ENCODE measurements around the gene UBE2H. TPM values are rescaled to one million over a fixed set of nuclear protein-coding genes. Genes with fewer than 3 reads are reported as not detected.
A peak's percentile ranks its signal among the peaks of the same experiment; 100 is the strongest.

The UBE2H gene
- total and polyA plus RNA-seq, 4 donors = 11.9 to 84.2 (median 23.7) TPM

DNA sequence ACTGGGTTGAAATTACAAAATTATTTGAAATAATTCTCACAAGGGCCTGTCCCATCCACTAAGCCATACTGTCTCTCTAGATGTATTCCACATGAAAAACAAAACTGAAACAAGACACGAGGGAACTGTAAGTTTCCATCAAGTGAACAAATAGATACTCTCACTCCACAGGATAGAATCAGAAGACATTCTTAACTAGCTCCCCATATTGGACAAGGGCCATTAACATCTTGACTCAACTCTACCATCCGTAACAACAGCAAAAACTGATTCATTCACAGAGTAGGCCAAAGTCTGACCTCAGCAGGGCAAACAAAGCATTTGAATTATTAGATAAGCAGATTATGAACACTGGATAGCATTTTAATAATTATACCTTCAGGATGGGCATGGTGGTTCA is 29.1 kb downstream of the UBE2H start:
- Histone ChIP-seq H3K4me3 (ENCODE audit: low read depth in 1 of 3, low read length in 3 of 3) (no peak overlapping the region), H3K27ac (ENCODE audit: low read depth in 1 of 2, low read length in 2 of 2) (no peak overlapping the region), H3K9me3 (ENCODE audit: control insufficient read depth in 4 of 4, low read length in 3 of 4) (no peaks in the 10 kb centered on the region), H3K36me3 (ENCODE audit: control insufficient read depth in 4 of 4, insufficient read depth in 3 of 4, low read depth in 1 of 4, low read length in 3 of 4) (peaks cover 0 to 5% (median 0%) of the 10 kb centered on the region in 4 donors), H3K4me1 (ENCODE audit: control insufficient read depth in 4 of 4, insufficient read depth in 4 of 4, low read length in 3 of 4) (peaks cover 0 to 8% (median under 1%) of the 10 kb centered on the region in 4 donors), H3K9ac (ENCODE audit: low read depth in 1 of 2, low read length in 2 of 2) (no peak overlapping the region), H3K27me3 (ENCODE audit: control insufficient read depth in 4 of 4, insufficient read depth in 4 of 4, low read length in 3 of 4) (no peaks in the 10 kb centered on the region)
- TF ChIP-seq, protein P1, sequence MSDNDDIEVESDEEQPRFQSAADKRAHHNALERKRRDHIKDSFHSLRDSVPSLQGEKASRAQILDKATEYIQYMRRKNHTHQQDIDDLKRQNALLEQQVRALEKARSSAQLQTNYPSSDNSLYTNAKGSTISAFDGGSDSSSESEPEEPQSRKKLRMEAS (IDR thresholded peaks at IDR 0.05) = no peak
- TF ChIP-seq GABPA (IDR thresholded peaks at IDR 0.05 in 1 of 2, conservative IDR thresholded peaks at IDR 0.05 in 1 of 2) = no peak
- TF ChIP-seq RAD21 (IDR thresholded peaks at IDR 0.05) = no peak
- TF ChIP-seq, protein P2, sequence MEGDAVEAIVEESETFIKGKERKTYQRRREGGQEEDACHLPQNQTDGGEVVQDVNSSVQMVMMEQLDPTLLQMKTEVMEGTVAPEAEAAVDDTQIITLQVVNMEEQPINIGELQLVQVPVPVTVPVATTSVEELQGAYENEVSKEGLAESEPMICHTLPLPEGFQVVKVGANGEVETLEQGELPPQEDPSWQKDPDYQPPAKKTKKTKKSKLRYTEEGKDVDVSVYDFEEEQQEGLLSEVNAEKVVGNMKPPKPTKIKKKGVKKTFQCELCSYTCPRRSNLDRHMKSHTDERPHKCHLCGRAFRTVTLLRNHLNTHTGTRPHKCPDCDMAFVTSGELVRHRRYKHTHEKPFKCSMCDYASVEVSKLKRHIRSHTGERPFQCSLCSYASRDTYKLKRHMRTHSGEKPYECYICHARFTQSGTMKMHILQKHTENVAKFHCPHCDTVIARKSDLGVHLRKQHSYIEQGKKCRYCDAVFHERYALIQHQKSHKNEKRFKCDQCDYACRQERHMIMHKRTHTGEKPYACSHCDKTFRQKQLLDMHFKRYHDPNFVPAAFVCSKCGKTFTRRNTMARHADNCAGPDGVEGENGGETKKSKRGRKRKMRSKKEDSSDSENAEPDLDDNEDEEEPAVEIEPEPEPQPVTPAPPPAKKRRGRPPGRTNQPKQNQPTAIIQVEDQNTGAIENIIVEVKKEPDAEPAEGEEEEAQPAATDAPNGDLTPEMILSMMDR (IDR thresholded peaks at IDR 0.05; ENCODE audit: low read depth, low read length, missing input control) = no peak
- TF ChIP-seq, protein P3, sequence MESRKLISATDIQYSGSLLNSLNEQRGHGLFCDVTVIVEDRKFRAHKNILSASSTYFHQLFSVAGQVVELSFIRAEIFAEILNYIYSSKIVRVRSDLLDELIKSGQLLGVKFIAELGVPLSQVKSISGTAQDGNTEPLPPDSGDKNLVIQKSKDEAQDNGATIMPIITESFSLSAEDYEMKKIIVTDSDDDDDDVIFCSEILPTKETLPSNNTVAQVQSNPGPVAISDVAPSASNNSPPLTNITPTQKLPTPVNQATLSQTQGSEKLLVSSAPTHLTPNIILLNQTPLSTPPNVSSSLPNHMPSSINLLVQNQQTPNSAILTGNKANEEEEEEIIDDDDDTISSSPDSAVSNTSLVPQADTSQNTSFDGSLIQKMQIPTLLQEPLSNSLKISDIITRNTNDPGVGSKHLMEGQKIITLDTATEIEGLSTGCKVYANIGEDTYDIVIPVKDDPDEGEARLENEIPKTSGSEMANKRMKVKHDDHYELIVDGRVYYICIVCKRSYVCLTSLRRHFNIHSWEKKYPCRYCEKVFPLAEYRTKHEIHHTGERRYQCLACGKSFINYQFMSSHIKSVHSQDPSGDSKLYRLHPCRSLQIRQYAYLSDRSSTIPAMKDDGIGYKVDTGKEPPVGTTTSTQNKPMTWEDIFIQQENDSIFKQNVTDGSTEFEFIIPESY (IDR thresholded peaks at IDR 0.05) = no peak
- no peak for TF ChIP-seq FOXA2 (IDR thresholded peaks at IDR 0.05)
- no peak for TF ChIP-seq SP1 (IDR thresholded peaks at IDR 0.05)
- TF ChIP-seq, protein P4, sequence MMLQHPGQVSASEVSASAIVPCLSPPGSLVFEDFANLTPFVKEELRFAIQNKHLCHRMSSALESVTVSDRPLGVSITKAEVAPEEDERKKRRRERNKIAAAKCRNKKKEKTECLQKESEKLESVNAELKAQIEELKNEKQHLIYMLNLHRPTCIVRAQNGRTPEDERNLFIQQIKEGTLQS (IDR thresholded peaks at IDR 0.05) = no peak
- TF ChIP-seq HNF4A (conservative IDR thresholded peaks at IDR 0.05) = no peak
- TF ChIP-seq HNF4G (IDR thresholded peaks at IDR 0.05) = no peak
- TF ChIP-seq, protein P5, sequence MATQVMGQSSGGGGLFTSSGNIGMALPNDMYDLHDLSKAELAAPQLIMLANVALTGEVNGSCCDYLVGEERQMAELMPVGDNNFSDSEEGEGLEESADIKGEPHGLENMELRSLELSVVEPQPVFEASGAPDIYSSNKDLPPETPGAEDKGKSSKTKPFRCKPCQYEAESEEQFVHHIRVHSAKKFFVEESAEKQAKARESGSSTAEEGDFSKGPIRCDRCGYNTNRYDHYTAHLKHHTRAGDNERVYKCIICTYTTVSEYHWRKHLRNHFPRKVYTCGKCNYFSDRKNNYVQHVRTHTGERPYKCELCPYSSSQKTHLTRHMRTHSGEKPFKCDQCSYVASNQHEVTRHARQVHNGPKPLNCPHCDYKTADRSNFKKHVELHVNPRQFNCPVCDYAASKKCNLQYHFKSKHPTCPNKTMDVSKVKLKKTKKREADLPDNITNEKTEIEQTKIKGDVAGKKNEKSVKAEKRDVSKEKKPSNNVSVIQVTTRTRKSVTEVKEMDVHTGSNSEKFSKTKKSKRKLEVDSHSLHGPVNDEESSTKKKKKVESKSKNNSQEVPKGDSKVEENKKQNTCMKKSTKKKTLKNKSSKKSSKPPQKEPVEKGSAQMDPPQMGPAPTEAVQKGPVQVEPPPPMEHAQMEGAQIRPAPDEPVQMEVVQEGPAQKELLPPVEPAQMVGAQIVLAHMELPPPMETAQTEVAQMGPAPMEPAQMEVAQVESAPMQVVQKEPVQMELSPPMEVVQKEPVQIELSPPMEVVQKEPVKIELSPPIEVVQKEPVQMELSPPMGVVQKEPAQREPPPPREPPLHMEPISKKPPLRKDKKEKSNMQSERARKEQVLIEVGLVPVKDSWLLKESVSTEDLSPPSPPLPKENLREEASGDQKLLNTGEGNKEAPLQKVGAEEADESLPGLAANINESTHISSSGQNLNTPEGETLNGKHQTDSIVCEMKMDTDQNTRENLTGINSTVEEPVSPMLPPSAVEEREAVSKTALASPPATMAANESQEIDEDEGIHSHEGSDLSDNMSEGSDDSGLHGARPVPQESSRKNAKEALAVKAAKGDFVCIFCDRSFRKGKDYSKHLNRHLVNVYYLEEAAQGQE (IDR thresholded peaks at IDR 0.05) = no peak
- TF ChIP-seq RXRA (IDR thresholded peaks at IDR 0.05) = no peak
- WGBS = 59% methylated on average over 2 of the region's 2 CpGs
- no peak for DNase-seq (ENCODE audit: low spot score)

DNA sequence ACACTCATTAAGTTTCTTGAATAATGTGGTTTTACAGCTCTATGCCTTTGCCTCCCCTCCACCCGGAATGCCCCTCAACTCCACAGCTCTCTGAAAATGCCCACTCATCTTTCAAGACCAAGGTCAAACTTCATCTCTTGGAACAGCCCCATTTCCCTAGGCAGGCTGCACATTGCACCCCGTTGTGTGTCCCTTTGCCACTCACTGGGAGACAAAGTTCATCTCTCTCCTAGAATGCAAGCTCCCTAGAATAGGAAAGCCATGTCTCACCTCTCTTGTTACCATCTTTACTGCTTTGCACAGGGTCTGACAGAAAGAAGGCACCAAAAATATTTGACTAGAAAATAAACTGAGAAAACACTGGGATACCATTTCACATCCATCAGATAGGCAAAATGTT is 33.3 kb downstream of the UBE2H start:
- no peak for TF ChIP-seq RAD21 (IDR thresholded peaks at IDR 0.05)
- no peak for TF ChIP-seq JUND (IDR thresholded peaks at IDR 0.05)
- TF ChIP-seq HNF4G (IDR thresholded peaks at IDR 0.05) = peak; percentile 40
- peak in 1 of 2 donors; percentile 12 for TF ChIP-seq RXRA (IDR thresholded peaks at IDR 0.05)
- TF ChIP-seq HNF4A (conservative IDR thresholded peaks at IDR 0.05) = peak; percentile 53 to 87
- Histone ChIP-seq H3K27ac (ENCODE audit: low read depth in 1 of 2, low read length in 2 of 2) (no peak overlapping the region), H3K36me3 (ENCODE audit: control insufficient read depth in 4 of 4, insufficient read depth in 3 of 4, low read depth in 1 of 4, low read length in 3 of 4) (no peaks in the 10 kb centered on the region), H3K9ac (ENCODE audit: low read depth in 1 of 2, low read length in 2 of 2) (no peak overlapping the region), H3K9me3 (ENCODE audit: control insufficient read depth in 4 of 4, low read length in 3 of 4) (no peaks in the 10 kb centered on the region), H3K4me1 (ENCODE audit: control insufficient read depth in 4 of 4, insufficient read depth in 4 of 4, low read length in 3 of 4) (peaks cover 0 to 6% (median under 1%) of the 10 kb centered on the region in 4 donors), H3K4me3 (ENCODE audit: low read depth in 1 of 3, low read length in 3 of 3) (no peak overlapping the region), H3K27me3 (ENCODE audit: control insufficient read depth in 4 of 4, insufficient read depth in 4 of 4, low read length in 3 of 4) (no peaks in the 10 kb centered on the region)
- WGBS = 62% methylated on average over 2 of the region's 2 CpGs
- DNase-seq (ENCODE audit: low spot score) = no peak
